ENCODE measurements around the gene LARP1.

Gene LARP1

DNA sequence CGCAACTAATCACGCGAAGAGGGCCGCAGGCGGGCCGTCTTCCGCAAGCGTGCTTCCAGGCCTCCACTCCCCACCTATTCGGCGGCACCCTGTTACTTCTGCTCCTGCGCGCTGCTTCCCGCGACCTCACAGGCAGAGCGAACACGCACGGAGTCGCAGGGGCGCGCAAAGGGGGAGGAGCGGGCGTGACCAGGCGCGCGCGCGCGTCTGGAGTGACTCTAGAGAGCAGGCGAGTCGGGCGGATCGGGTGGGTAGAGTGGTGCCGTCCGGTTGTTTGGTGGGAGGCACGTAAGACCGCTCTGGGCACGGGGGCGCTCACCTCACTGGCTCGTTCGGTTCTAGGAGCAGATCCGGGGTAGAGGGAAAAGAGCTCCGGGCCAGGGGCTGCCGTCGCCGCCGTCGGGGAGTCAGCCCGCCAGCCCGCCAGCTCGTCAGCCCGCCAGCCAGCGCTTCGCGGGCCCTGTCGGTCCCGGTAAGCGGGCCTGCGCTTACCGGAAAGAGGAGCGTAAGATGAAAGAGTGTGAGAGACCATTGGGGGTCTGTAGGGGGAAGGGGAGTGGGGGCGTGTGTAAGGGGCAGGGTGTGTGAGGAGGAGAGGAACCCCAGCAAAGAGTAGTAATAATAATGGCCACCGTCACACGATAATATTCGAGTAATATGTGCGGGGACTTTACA is 103.3 kb downstream of the LARP1 start, which contains the start of gene CNOT8:
TSS of gene CNOT8 (plus strand) at position 331 of the 675 bp plus-strand sequence. CDS start 4,652 bp downstream, outside the sequence.
- peak; percentile 93 for DNase-seq (ENCODE audit: low spot score)

DNA sequence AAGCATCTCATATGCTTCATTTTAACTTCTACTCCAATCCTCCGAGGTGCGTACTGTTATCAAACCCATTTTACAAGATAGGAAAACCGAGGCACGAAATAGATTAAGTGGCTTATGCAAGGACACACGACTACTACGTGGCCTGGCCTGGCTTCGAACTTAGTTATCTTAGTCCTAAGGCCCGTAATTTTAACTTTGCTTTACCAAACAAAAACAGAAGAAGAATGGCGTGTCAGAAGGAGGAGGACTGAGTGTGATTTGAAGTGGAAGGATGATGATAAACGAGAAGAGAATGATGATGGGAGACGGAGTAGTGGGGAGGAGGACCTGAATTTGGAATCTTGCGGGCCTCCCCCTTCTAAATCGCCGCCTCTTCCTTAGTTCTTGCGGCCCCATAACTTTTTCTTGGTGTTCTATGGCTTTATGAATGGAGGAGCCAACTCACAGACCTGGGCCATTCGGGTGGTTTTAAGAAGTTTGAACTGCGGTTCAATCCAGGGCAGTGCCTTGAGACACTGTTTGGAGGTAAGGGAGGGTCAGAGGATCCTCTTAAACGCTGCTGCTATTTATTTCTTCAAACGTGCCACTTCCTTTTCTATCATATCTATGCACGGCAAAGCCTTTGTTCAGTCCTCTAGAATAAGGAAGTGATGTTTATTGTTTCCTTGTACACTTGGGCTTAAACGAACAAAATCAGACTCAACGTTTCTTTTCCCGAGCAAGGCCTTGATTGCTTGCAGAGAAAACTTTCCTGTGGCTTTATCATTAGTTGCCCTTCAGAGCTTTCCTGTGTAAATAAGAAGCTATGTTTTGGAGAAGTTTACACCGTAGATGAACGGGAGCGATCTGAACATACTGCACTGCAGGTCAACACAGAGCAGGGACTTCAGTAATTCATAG is 104.0 kb downstream of the LARP1 start:
- no peak for DNase-seq (ENCODE audit: low spot score)

DNA sequence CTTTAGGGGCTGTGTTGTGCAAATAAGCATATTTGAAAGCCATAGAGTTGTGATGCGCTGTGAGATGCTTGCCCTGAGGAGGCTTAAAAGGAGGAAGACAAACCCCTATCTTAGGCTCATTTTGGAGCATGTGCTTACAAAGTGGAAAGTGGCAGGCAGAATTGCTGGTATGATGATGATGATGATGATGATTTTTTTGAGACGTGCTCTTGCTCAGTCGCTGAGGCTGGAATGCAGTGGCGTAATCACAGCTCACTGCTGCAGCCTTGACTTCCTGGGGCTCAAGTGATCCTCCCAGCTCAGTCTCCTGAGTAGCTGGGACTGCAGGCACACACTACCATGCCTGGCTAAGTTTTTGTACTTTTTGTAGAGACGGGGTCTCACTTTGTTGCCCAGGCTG is 104.9 kb downstream of the LARP1 start:
- DNase-seq (ENCODE audit: low spot score) = no peak

DNA sequence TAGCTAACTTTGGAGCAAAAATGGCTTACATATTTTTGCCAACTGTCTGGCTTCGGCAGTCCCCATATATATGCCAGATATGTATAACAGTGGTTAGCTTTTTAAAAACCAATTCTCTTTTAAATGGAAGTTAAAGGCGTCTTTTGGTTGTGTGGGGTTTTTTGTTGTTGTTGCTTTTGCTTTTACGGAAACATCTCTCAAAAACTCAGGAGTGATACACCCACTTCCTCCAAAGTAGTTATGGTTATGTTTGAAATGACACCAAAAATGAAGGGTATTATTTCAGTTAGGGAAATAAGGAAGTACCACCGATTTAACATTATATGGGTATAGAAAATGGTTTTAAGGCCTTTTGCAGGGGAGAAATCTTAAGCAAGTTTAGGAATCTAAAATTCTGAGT is 105.6 kb downstream of the LARP1 start:
- DNase-seq (ENCODE audit: low spot score) = no peak

DNA sequence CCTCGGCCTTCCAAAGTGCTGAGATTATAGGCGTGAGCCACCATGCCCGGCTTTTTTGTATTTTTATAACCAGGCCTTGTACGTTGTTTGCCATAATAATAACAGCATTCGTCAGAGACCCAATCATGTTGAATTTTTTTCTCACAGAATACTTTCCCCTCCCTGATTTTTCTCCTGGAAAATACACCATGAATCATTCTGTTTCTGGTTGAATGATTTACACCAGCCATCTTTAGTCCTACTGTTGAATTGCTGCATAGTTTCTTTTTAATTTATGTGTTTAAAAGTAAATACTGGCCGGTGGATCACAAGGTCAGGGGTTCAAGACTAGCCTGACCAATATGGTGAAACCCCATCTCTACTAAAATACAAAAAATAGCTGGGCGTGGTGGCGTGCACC is 106.8 kb downstream of the LARP1 start:
- DNase-seq (ENCODE audit: low spot score) = no peak

DNA sequence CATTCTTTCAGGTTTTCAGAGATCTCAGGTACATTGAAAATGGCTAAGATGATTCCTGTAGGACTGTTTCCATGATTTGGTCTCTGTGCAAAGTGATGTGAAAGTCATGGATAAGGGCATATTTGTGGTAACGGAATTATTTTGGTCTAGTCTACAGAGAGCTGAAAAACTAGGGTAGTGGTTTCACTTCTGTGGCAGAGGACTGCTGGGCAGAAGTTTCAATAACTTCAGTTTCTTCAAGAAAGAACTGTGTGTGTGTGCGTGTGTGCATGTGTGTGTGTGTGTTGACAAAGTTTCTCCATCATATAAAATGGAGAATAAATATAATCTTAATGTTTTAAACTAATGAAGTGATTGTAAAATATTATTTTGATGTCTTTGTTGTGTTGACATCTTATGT is 107.6 kb downstream of the LARP1 start:
- no peak for DNase-seq (ENCODE audit: low spot score)

DNA sequence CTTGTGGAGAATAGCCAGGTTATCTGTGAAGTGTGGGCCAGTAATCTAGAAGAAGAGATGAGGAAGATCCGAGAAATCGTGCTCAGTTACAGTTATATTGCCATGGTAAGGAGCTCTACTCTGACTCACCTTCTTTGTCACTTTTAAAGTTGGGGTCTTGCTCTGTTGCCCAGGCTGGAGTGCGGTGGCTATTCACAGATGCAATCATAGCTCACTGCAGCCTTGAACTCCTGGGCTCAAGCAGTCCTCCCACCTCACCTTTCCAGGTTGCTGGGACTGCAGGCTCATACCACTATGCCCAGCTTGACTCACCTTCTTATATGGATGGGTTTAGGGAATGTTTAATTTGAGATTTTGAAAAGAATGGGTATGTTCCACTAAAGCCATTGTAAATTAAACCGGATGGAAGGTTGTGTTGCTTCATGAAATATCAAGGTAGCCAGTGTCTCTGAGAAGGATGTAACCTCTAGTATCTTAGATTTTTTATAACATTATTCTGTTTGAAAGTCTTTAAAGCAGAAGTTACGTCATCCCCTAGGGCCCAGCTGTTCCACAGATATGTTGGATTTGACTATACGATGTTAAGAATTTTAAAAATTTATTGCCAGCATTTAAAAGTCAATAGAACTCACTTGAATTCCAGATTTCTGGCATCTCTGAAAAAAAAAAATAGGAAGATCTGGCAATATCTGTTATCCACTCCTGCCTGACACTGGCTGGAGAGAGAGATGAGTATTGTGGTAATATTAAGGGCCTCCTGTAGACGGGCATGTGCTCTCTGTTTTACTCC is 108.3 kb downstream of the LARP1 start:
- no peak for DNase-seq (ENCODE audit: low spot score)

DNA sequence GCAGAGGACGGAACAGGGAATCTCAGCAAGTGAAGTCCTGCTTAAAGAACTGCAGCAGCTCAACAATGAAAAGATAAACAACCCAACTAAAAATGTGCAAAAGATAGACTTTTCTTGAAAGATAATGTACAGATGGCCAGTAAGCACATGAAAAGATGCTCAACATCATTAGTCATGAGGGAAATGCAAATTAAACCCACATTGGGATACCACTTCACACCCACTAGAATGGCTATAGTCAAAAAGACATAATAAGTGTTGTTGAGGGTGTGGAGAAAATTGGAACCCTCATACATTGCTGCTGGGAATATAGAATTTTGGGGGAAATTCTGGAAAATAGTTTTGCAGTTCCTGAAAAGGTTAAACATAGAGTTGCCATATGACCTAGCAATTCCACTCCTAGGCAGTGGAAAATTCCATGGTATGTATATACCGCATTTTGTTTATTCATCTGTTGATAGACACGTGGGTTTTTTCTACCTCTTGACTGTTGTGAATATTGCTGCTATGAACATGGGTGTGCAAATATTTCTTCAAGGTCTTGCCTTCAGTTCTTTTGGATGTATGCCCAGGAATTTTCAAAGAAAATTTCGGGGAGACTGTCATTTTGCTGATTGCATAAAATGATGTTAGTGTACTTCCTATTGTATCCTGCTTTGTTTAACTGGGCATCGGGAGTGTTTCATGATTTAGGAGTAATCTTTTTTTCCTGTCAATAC is 110.4 kb downstream of the LARP1 start:
- DNase-seq (ENCODE audit: low spot score) = no peak

DNA sequence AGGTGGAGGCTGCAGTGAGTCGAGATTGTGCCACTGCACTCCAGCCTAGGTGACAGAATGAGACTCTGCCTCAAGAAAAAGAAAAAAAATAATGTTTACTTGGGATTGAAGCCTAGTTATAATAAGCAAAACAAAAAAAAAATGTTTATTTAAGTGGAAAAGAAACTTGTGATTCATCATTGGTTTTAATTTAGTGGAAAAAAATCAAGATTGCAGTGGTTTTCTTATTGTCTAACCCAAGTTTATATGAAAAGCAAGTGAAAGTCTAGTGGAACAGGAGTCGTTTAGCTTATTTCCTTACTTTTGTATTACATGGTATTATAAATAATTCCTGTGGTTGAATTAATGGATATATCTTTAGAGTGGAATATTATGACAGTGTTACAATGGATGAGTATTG is 111.7 kb downstream of the LARP1 start:
- no peak for DNase-seq (ENCODE audit: low spot score)

Measured in HuH-7 (cell line).